Smooth muscle cell (in vitro differentiated cells): ENCODE measurements around the gene PAQR7. TPM values are rescaled to one million over a fixed set of nuclear protein-coding genes. Genes with fewer than 3 reads are reported as not detected.

Source experiments
- DNase-seq: peaks from one replicate; lab custom pipeline; 2025; ENCODE audit not compliant: unreplicated experiment; lab: John Stamatoyannopoulos, UW
- H2AFZ ChIP-seq: fragments of 200-600 bp; sonication (generic); 2 replicates; pipeline ENCODE4 v1.6.0; 2016; ENCODE audit warnings: antibody characterized with exemption, low read depth, mild to moderate bottlenecking
- H3F3A ChIP-seq: fragments of 200-600 bp; sonication (generic); 2 replicates; pipeline ENCODE4 v1.6.0; 2017; ENCODE audit warnings: antibody characterized with exemption, low read depth
- H3K27ac ChIP-seq: fragments of 200-600 bp; sonication (generic); 2 replicates; pipeline ENCODE4 v1.5.1; 2016; ENCODE audit warnings: low read depth, mild to moderate bottlenecking
- H3K27me3 ChIP-seq: fragments of 200-600 bp; sonication (generic); 2 replicates; pipeline ENCODE4 v1.6.1; 2016; ENCODE audit warnings: low read depth, mild to moderate bottlenecking
- H3K36me3 ChIP-seq: fragments of 200-600 bp; sonication (generic); 2 replicates; pipeline ENCODE4 v1.5.1; 2016; ENCODE audit warnings: low read depth
- H3K4me1 ChIP-seq: fragments of 200-600 bp; sonication (generic); 2 replicates; pipeline ENCODE4 v1.5.1; 2016; ENCODE audit warnings: low read depth
- H3K4me2 ChIP-seq: fragments of 200-600 bp; sonication (generic); 2 replicates; pipeline ENCODE4 v1.6.0; 2016; ENCODE audit warnings: mild to moderate bottlenecking
- H3K4me3 ChIP-seq: fragments of 200-600 bp; sonication (generic); 2 replicates; pipeline ENCODE4 v1.5.1; 2016; ENCODE audit warnings: mild to moderate bottlenecking
- H3K79me2 ChIP-seq: fragments of 200-600 bp; sonication (generic); 2 replicates; pipeline ENCODE4 v1.6.0; 2016; ENCODE audit warnings: low read depth, mild to moderate bottlenecking
- H3K9ac ChIP-seq: fragments of 200-600 bp; sonication (generic); 2 replicates; pipeline ENCODE4 v1.6.0; 2016; ENCODE audit warnings: low read depth
- H3K9me3 ChIP-seq: fragments of 200-600 bp; sonication (generic); replicated peaks from 2 replicates; pipeline ENCODE4 v1.5.1; 2016; ENCODE audit warnings: low read depth
- H4K20me1 ChIP-seq: fragments of 200-600 bp; sonication (generic); 2 replicates; pipeline ENCODE4 v1.6.0; 2016; ENCODE audit warnings: low read depth
- WGBS: methylation state at CpG from one replicate; pipeline ENCODE4 v1.1.7; 2016; ENCODE audit warnings: low lambda C conversion rate; 5-methylcytosine and 5-hydroxymethylcytosine counted together
- polyA plus RNA-seq: library from polyadenylated mRNA; unstranded; fragments of >200 nt; fragmentation: Nextera tagmentation; extraction: Ambion mirVana; gene quantifications from 2 replicates; pipeline ENCODE4 v1.2.1, GENCODE V29; 2016
- total RNA-seq: library from RNA; depleted of rRNA; stranded (reverse); fragments of >200 nt; gene quantifications from 2 replicates; pipeline ENCODE4 v1.2.3, GENCODE V29; 2014
- TF ChIP-seq, protein P1 (sequence below): fragments of 200-600 bp; sonication (generic); IDR thresholded peaks from 2 replicates; pipeline ENCODE4 v1.5.1; 2017; ENCODE audit warnings: borderline replicate concordance, mild to moderate bottlenecking, antibody characterized with exemption; ENCODE audit not compliant: insufficient read depth, poor library complexity, severe bottlenecking

Gene PAQR7
- total and polyA plus RNA-seq, 2 experiments from 2014 or later, result 2.9 to 10.0 TPM

DNA sequence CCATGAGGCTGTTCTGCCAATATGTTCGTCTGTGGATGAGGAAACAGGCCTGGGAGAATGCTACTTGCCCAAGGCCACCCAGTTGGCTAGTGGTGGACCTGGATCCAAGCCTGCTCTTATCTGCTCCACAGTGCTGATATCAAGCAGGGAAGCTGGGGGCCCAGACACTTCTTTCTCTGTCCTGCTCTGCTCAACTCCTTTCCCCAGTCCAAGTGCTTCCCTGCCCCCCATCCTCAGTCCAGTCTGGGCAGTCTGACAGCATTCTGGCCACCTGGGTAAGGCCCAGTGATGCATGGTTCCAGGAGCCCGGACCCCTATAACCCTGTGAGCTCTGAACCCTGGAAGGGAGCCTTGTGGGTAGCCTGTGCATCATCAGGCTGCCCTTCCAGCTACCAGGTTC lies 4.2 kb upstream of the PAQR7 start:
- no peak for DNase-seq
- Histone ChIP-seq H3K27me3 (no peaks in the 10 kb centered on the region), H3F3A (peaks cover 15% of the 10 kb centered on the region), H3K79me2 (no peaks in the 10 kb centered on the region), H3K9ac (no peak overlapping the region), H2AFZ (no peak overlapping the region), H3K9me3 (no peaks in the 10 kb centered on the region), H3K4me1 (peaks cover 7% of the 10 kb centered on the region), H3K36me3 (no peaks in the 10 kb centered on the region), H3K4me3 (no peak overlapping the region), H3K27ac (no peak overlapping the region), H4K20me1 (no peaks in the 10 kb centered on the region), H3K4me2 (no peak overlapping the region)
- 52% methylated on average over 2 of the region's 2 CpGs for WGBS
- TF ChIP-seq, protein P1, sequence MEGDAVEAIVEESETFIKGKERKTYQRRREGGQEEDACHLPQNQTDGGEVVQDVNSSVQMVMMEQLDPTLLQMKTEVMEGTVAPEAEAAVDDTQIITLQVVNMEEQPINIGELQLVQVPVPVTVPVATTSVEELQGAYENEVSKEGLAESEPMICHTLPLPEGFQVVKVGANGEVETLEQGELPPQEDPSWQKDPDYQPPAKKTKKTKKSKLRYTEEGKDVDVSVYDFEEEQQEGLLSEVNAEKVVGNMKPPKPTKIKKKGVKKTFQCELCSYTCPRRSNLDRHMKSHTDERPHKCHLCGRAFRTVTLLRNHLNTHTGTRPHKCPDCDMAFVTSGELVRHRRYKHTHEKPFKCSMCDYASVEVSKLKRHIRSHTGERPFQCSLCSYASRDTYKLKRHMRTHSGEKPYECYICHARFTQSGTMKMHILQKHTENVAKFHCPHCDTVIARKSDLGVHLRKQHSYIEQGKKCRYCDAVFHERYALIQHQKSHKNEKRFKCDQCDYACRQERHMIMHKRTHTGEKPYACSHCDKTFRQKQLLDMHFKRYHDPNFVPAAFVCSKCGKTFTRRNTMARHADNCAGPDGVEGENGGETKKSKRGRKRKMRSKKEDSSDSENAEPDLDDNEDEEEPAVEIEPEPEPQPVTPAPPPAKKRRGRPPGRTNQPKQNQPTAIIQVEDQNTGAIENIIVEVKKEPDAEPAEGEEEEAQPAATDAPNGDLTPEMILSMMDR, result no peak

DNA sequence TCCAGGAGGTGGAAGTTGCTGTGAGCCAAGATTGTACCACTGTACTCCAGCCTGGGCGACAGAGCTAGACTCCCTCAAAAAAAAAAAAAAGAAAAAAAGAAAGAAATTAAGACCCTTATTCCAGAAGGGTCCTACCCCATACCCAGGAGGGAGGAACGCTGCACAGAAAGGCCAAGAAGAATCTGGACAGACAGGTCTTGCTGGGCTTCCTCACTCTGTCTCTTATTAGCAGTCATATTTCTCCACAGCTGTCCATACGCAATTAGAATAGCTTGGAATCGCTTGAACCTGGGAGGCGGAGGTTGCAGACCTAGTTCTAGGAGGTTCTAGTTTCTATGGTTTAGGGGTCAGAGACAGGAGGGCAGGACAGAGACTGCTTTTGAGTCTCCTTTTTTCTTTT lies 3.2 kb upstream of the PAQR7 start:
- H3K27ac ChIP-seq, result no peak overlapping the region
- H3K9me3 ChIP-seq, result no peaks in the 10 kb centered on the region
- H3K4me3 ChIP-seq, result no peak overlapping the region
- peaks cover 2% of the 10 kb centered on the region for H3K79me2 ChIP-seq
- H2AFZ ChIP-seq, result no peak overlapping the region
- WGBS, result 81% methylated on average over 5 of the region's 5 CpGs
- no peaks in the 10 kb centered on the region for H3K36me3 ChIP-seq
- peaks cover 15% of the 10 kb centered on the region for H3F3A ChIP-seq
- no peak for DNase-seq
- TF ChIP-seq, protein P1, result no peak
- no peak overlapping the region for H3K9ac ChIP-seq
- H3K4me2 ChIP-seq, result no peak overlapping the region
- peaks cover 13% of the 10 kb centered on the region for H3K4me1 ChIP-seq
- H4K20me1 ChIP-seq, result no peaks in the 10 kb centered on the region
- H3K27me3 ChIP-seq, result no peaks in the 10 kb centered on the region

DNA sequence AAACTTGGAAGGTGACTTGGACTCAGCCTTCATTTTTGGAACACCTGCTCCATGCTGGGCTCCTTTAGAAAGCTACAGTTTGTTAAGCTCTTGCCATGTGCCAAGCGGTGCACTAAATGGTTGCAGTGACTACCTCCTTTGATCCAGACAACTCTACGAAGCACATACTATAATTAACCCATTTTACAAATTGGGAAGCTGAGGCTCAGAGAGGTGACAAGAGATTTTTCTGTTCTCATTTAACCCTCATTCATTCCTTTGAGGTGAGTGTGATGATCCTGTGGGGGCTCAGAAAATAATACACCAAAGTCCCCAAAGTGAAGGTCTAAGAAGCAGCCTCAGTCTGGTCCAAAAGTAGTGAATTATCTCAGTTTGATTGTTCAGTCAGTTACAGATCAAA lies 1.6 kb upstream of the PAQR7 start:
- no peak overlapping the region for H3K4me2 ChIP-seq
- DNase-seq, result no peak
- H3K79me2 ChIP-seq, result peaks cover 17% of the 10 kb centered on the region
- H4K20me1 ChIP-seq, result peaks cover under 1% of the 10 kb centered on the region
- H3K36me3 ChIP-seq, result no peaks in the 10 kb centered on the region
- H3K27ac ChIP-seq, result no peak overlapping the region
- H3K4me3 ChIP-seq, result no peak overlapping the region
- H2AFZ ChIP-seq, result no peak overlapping the region
- H3K9me3 ChIP-seq, result no peaks in the 10 kb centered on the region
- H3K9ac ChIP-seq, result no peak overlapping the region
- H3K4me1 ChIP-seq, result peaks cover 16% of the 10 kb centered on the region
- no peaks in the 10 kb centered on the region for H3K27me3 ChIP-seq
- TF ChIP-seq, protein P1, result no peak
- 96% methylated on average over 2 of the region's 2 CpGs for WGBS
- H3F3A ChIP-seq, result peaks cover 15% of the 10 kb centered on the region

DNA sequence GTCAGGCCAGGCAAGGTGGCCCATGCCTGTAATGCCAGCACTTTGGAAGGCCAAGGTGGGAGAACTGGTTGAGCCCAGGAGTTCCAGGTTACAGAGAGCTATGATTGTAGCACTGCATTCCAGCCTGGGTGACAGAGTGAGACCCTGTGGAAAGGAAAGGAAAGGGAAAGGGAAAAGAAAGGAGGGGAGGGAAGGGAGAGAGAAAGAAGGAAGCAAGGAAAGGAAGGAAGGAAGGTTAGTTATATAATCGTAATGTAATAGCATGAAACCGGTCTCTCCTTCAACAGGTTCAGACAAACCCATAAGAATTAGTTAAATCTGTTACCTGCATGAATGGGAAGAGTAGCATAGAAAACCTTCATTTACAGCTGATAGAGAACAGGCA lies 1.2 kb upstream of the PAQR7 start:
- WGBS, result 90% methylated on average over 2 of the region's 2 CpGs
- no peak overlapping the region for H3K4me3 ChIP-seq
- TF ChIP-seq, protein P1, result no peak
- no peaks in the 10 kb centered on the region for H3K27me3 ChIP-seq
- H3F3A ChIP-seq, result peaks cover 15% of the 10 kb centered on the region
- H3K79me2 ChIP-seq, result peaks cover 17% of the 10 kb centered on the region
- H3K4me1 ChIP-seq, result peaks cover 16% of the 10 kb centered on the region
- no peak overlapping the region for H3K27ac ChIP-seq
- H3K9me3 ChIP-seq, result no peaks in the 10 kb centered on the region
- H4K20me1 ChIP-seq, result peaks cover 5% of the 10 kb centered on the region
- no peak overlapping the region for H2AFZ ChIP-seq
- H3K9ac ChIP-seq, result no peak overlapping the region
- no peaks in the 10 kb centered on the region for H3K36me3 ChIP-seq
- no peak overlapping the region for H3K4me2 ChIP-seq
- no peak for DNase-seq
